ENCODE data around the gene GSTM3. TPM values are rescaled to one million over a fixed set of nuclear protein-coding genes. Genes with fewer than 3 reads are reported as not detected.

GSTM3 gene
- total RNA-seq, 5 donors from 2014 or later (not counting 1 experiment from before 2014, with no cell fraction given), result 8.4 to 17.1 (median 10.3) TPM

- Mint-ChIP-seq H3K27me3 (no peaks in the 10 kb centered on the region), H3K4me1 (peaks cover 7 to 16% (median 9%) of the 10 kb centered on the region in 3 donors), H3K9me3 (peaks cover 0 to 6% (median 0%) of the 10 kb centered on the region in 3 donors), H3K27ac (peak overlapping the region in 1 of 2 donors; percentile 58), H3K4me3 (no peak overlapping the region), H3K36me3 (peaks cover 3% of the 10 kb centered on the region)
- CTCF ChIA-PET, result interaction anchor here (0.6 to 10.9 kb wide), 31 partner anchors 11 to 383 kb away, joined by 3 to 254 read pairs (median 4); partner anchors contain the start of genes AHCYL1 (in 2 of the 2), GNAI3 (in 1 of the 2) and GSTM1 (in 1 of the 2)
- Histone ChIP-seq H3K36me3 (ENCODE audit: control insufficient read depth in 2 of 2, extremely low read depth in 1 of 2, insufficient read depth in 1 of 2, low read length in 1 of 2) (no peaks in the 10 kb centered on the region), H3K27me3 (replicated peaks in 1 of 2; ENCODE audit: control insufficient read depth in 2 of 2, extremely low read depth in 1 of 2, insufficient read depth in 2 of 2, low read length in 1 of 2) (peaks cover 0 to 12% of the 10 kb centered on the region in 2 experiments), H3K4me3 (ENCODE audit: control insufficient read depth in 1 of 2, extremely low read depth in 1 of 2, low read length in 1 of 2) (no peak overlapping the region), H3K27ac (ENCODE audit: low read length) (no peak overlapping the region), H3K4me1 (ENCODE audit: control insufficient read depth in 1 of 2, extremely low read depth in 1 of 2, insufficient read depth in 2 of 2, low read length in 2 of 2) (peaks cover 0 to 18% of the 10 kb centered on the region in 2 experiments), H3K9me3 (no peaks in the 10 kb centered on the region)
- POLR2A ChIA-PET, result interaction anchor here (1.0 kb wide), 2 partner anchors 207 to 208 kb away, joined by 3 to 13 read pairs; partner anchors contain the start of gene AHCYL1 (in 1 of the 2)
- 38% methylated on average over 4 of the region's 4 CpGs for WGBS (ENCODE audit: insufficient coverage)
- peak; percentile 38 to 88 (median 66) for DNase-seq
- ATAC-seq (replicated peaks in 1 of 4), result peak; percentile 76 to 83 (median 78)
Observed at GRCh38 chr1:109776911-109777310, 36.1 kb upstream of the GSTM3 start.

DNA sequence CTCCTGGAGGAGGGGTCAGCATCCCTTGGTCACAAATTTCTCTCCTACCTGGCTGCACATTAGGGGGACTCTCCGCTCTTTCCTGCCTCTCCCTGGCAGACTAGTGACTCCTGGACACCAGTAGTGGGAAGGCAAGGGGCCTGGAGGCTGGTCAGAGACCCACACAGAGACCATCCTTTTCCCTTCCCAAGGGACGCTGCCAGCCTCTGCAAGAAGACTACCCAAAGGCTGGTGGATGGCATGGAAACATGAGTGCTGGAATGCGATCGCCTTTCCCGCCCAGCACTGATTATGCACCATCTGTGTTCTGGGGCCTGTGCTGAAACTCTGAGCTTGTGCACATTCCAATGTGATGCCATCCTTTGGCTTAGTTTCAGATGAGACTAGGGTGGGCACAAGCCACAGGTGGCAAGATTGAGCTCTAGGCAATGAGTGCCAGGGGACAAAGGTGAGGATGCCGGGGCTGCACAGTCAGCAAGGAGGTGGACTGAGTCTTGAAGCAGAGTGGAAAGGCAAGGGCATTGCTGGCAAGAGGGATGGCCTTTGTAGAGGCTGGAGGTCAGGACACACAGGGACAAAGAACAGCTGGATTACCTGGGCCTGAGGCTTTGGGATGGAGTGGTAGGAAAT lies 35.5 kb upstream of the GSTM3 start:
- H3K36me3 ChIP-seq (ENCODE audit: control insufficient read depth in 2 of 2, extremely low read depth in 1 of 2, insufficient read depth in 1 of 2, low read length in 1 of 2), result no peaks in the 10 kb centered on the region
- ChIA-PET CTCF (interaction anchor here (0.7 to 10.9 kb wide), 26 partner anchors 13 to 278 kb away, joined by 3 to 254 read pairs (median 4); partner anchors contain the start of genes AHCYL1 (in 2 of the 2) and GNAI3 (in 1 of the 2)), POLR2A (interaction anchor here (1.0 kb wide), 2 partner anchors 208 to 209 kb away, joined by 3 to 13 read pairs; partner anchors contain the start of gene AHCYL1 (in 1 of the 2))
- DNase-seq (no peak), ATAC-seq (replicated peaks in 1 of 4) (no peak)
- H3K4me3 ChIP-seq (ENCODE audit: control insufficient read depth in 1 of 2, extremely low read depth in 1 of 2, low read length in 1 of 2), result no peak overlapping the region
- H3K27ac Mint-ChIP-seq, result no peak overlapping the region
- H3K27me3 Mint-ChIP-seq, result no peaks in the 10 kb centered on the region
- H3K4me1 Mint-ChIP-seq, result peaks cover 7 to 16% (median 9%) of the 10 kb centered on the region in 3 donors
- no peaks in the 10 kb centered on the region for H3K9me3 ChIP-seq
- H3K9me3 Mint-ChIP-seq, result peaks cover 0 to 6% (median 0%) of the 10 kb centered on the region in 3 donors
- 89% methylated on average over 5 of the region's 6 CpGs for WGBS (ENCODE audit: insufficient coverage)
- H3K4me3 Mint-ChIP-seq, result no peak overlapping the region
- peaks cover 0 to 18% of the 10 kb centered on the region in 2 experiments for H3K4me1 ChIP-seq (ENCODE audit: control insufficient read depth in 1 of 2, extremely low read depth in 1 of 2, insufficient read depth in 2 of 2, low read length in 2 of 2)
- peaks cover 3% of the 10 kb centered on the region for H3K36me3 Mint-ChIP-seq
- H3K27me3 ChIP-seq (replicated peaks in 1 of 2; ENCODE audit: control insufficient read depth in 2 of 2, extremely low read depth in 1 of 2, insufficient read depth in 2 of 2, low read length in 1 of 2), result peaks cover 0 to 12% of the 10 kb centered on the region in 2 experiments
- H3K27ac ChIP-seq (ENCODE audit: low read length), result no peak overlapping the region

DNA sequence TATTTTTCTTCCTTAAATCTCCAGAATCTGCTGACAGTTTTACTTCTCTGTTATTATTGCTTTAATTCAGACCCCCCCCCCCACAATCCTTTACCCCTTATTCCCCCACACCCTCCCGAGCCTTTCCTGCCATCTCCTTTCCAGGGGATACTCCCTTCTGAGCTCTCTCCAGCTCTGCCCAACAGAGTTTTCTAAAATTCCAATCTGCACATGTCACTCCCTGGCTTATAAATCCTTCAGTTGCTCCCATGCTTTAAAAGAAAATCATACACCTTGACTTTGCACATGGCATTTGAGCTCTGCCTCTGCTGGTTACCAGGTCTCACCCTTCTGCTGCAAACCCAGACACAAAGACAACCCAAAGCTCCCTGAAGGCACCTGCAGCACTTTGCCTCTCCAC lies 34.6 kb upstream of the GSTM3 start:
- DNase-seq (no peak), ATAC-seq (replicated peaks in 1 of 4) (no peak)
- Histone ChIP-seq H3K27ac (ENCODE audit: low read length) (no peak overlapping the region), H3K4me1 (ENCODE audit: control insufficient read depth in 1 of 2, extremely low read depth in 1 of 2, insufficient read depth in 2 of 2, low read length in 2 of 2) (peaks cover 0 to 18% of the 10 kb centered on the region in 2 experiments), H3K4me3 (ENCODE audit: control insufficient read depth in 1 of 2, extremely low read depth in 1 of 2, low read length in 1 of 2) (no peak overlapping the region), H3K27me3 (replicated peaks in 1 of 2; ENCODE audit: control insufficient read depth in 2 of 2, extremely low read depth in 1 of 2, insufficient read depth in 2 of 2, low read length in 1 of 2) (peaks cover 0 to 13% of the 10 kb centered on the region in 2 experiments), H3K9me3 (no peaks in the 10 kb centered on the region), H3K36me3 (ENCODE audit: control insufficient read depth in 2 of 2, extremely low read depth in 1 of 2, insufficient read depth in 1 of 2, low read length in 1 of 2) (no peaks in the 10 kb centered on the region)
- Mint-ChIP-seq H3K36me3 (no peaks in the 10 kb centered on the region), H3K27me3 (no peaks in the 10 kb centered on the region), H3K27ac (no peak overlapping the region), H3K4me1 (peaks cover 7 to 16% (median 9%) of the 10 kb centered on the region in 3 donors), H3K9me3 (peaks cover 0 to under 1% (median 0%) of the 10 kb centered on the region in 3 donors), H3K4me3 (no peak overlapping the region)
- ChIA-PET POLR2A (no interaction called here), CTCF (interaction anchor here (0.6 to 10.9 kb wide), 13 partner anchors 16 to 229 kb away, joined by 3 to 254 read pairs (median 4); partner anchors contain the start of genes AHCYL1 (in 2 of the 2) and GSTM1 (in 1 of the 2))
- WGBS (ENCODE audit: insufficient coverage), result 63% methylated on average over 1 of the region's 1 CpG

DNA sequence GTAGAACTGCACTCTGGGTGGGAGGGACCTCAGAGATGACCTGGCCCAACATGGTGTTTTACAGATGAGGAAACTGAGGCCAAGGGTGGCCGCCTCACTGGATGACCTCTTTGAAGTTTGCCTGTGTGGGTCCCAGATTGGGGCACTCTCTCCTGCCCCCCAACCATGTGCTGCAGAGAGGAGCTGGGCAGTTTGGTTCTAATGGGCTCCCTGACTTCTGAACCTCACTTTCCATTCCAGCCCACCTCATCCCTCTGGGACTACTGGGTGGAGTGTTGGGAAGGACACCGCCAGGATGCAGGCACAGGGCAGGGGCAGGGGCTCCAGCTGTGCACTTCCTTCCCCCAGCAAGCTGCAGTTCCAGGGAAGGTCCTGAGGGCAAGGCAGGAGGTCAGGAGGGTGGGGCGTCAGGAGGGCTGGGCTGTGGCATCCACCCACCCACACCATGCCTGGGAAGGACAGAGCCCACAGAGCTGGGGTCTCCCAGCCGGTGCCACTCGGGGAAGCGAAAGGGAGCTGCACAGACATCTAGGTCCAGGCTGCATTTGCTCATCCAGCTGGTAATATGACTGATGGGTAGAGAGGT lies 33.2 kb upstream of the GSTM3 start:
- ChIA-PET POLR2A (interaction anchor here in 1 of 2 donors (1.0 kb wide), 1 partner anchor 210 kb away, joined by 5 read pairs; the partner anchor contains the start of gene AHCYL1), CTCF (interaction anchor here (0.5 to 10.9 kb wide), 14 partner anchors 17 to 664 kb away, joined by 3 to 254 read pairs (median 4); partner anchors contain the start of genes AHCYL1 (in 2 of the 2) and GNAI3 (in 1 of the 2))
- Mint-ChIP-seq H3K36me3 (no peaks in the 10 kb centered on the region), H3K27ac (no peak overlapping the region), H3K4me3 (no peak overlapping the region), H3K27me3 (no peaks in the 10 kb centered on the region), H3K9me3 (no peaks in the 10 kb centered on the region), H3K4me1 (peaks cover 7 to 16% (median 9%) of the 10 kb centered on the region in 3 donors)
- no peak overlapping the region for H3K4me3 ChIP-seq (ENCODE audit: control insufficient read depth in 1 of 2, extremely low read depth in 1 of 2, low read length in 1 of 2)
- peaks cover 0 to 18% of the 10 kb centered on the region in 2 experiments for H3K4me1 ChIP-seq (ENCODE audit: control insufficient read depth in 1 of 2, extremely low read depth in 1 of 2, insufficient read depth in 2 of 2, low read length in 2 of 2)
- no peak for ATAC-seq (replicated peaks in 1 of 4)
- no peaks in the 10 kb centered on the region for H3K36me3 ChIP-seq (ENCODE audit: control insufficient read depth in 2 of 2, extremely low read depth in 1 of 2, insufficient read depth in 1 of 2, low read length in 1 of 2)
- H3K27me3 ChIP-seq (replicated peaks in 1 of 2; ENCODE audit: control insufficient read depth in 2 of 2, extremely low read depth in 1 of 2, insufficient read depth in 2 of 2, low read length in 1 of 2), result peaks cover 0 to 20% of the 10 kb centered on the region in 2 experiments
- H3K9me3 ChIP-seq, result no peaks in the 10 kb centered on the region
- DNase-seq, result no peak
- no peak overlapping the region for H3K27ac ChIP-seq (ENCODE audit: low read length)
- 100% methylated on average over 1 of the region's 6 CpGs for WGBS (ENCODE audit: insufficient coverage)

DNA sequence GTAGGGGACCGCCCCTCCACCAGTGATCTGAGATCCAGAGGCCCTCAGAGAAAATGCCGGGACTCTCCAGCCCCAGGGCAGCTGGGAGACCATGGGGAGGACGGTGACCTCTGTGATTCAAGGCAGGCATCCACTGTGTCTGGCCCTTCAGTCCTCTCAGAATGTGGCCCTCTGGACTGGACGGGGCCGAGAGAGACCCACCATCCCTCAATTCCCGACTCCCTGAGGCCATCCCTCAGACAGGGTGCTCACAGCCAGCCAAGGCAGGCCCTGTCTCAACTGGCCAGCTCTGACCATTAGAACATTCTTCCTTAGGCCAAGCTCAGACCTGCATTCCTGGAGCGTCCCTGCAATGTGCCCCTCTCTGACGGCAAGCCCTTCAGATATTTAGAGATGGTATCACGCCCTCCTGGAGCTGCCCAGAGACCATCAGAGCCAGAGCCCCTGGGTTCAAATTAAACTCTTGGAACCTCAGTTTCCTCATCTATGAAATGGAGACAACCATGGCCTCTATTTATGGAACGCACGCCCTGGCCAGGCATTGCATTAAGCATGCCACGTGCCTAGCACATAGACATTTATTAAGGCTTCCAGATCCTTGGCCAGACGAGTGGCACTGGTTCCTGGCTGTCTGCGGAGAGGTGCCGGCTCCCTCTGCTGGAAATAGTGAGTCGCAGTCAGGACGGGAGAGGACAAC lies 32.5 kb upstream of the GSTM3 start:
- Histone ChIP-seq H3K27ac (ENCODE audit: low read length) (no peak overlapping the region), H3K36me3 (ENCODE audit: control insufficient read depth in 2 of 2, extremely low read depth in 1 of 2, insufficient read depth in 1 of 2, low read length in 1 of 2) (no peaks in the 10 kb centered on the region), H3K4me1 (ENCODE audit: control insufficient read depth in 1 of 2, extremely low read depth in 1 of 2, insufficient read depth in 2 of 2, low read length in 2 of 2) (peaks cover 0 to 18% of the 10 kb centered on the region in 2 experiments), H3K4me3 (ENCODE audit: control insufficient read depth in 1 of 2, extremely low read depth in 1 of 2, low read length in 1 of 2) (no peak overlapping the region), H3K27me3 (replicated peaks in 1 of 2; ENCODE audit: control insufficient read depth in 2 of 2, extremely low read depth in 1 of 2, insufficient read depth in 2 of 2, low read length in 1 of 2) (peaks cover 0 to 20% of the 10 kb centered on the region in 2 experiments), H3K9me3 (no peaks in the 10 kb centered on the region)
- H3K27me3 Mint-ChIP-seq, result no peaks in the 10 kb centered on the region
- no peaks in the 10 kb centered on the region for H3K36me3 Mint-ChIP-seq
- POLR2A ChIA-PET, result no interaction called here
- DNase-seq, result peak; percentile 37 to 82 (median 60)
- no peak overlapping the region for H3K27ac Mint-ChIP-seq
- 48% methylated on average over 17 of the region's 17 CpGs for WGBS (ENCODE audit: insufficient coverage)
- H3K4me1 Mint-ChIP-seq, result peaks cover 7 to 16% (median 9%) of the 10 kb centered on the region in 3 donors
- CTCF ChIA-PET, result interaction anchor here (0.5 to 10.9 kb wide), 13 partner anchors 18 to 232 kb away, joined by 3 to 254 read pairs (median 4); partner anchors contain the start of genes AHCYL1 (in 2 of the 2) and GNAI3 (in 1 of the 2)
- no peak overlapping the region for H3K4me3 Mint-ChIP-seq
- no peaks in the 10 kb centered on the region for H3K9me3 Mint-ChIP-seq
- ATAC-seq (replicated peaks in 1 of 4), result peak; percentile 83 to 94 (median 86)

Measured in T-cell (primary cell).